Uterus (tissue), 4 donors: Measurements from ENCODE around the gene DGKI. TPM values are rescaled to one million over a fixed set of nuclear protein-coding genes. Genes with fewer than 3 reads are reported as not detected.

ENCODE experiments used
- DNase-seq, 2 donors: peaks; one replicate each; pipeline ENCODE4 v3.0.0-alpha.2; 2019 to 2020
- H3K27ac ChIP-seq, 2 donors: fragments of 200-600 bp; sonication (generic); 1 replicate in 1 of 2; 2 replicates in 1 of 2; pipeline ENCODE4 v1.5.1; 2016 to 2018
- H3K27me3 ChIP-seq, 2 donors: fragments of 200-600 bp; sonication (generic); one replicate each; pipeline ENCODE4 v1.5.1; 2018 to 2019; ENCODE audit warnings: control low read depth in 1 of 2
- H3K36me3 ChIP-seq, 2 donors: fragments of 200-600 bp; sonication (generic); one replicate each; pipeline ENCODE4 v1.5.1; 2019; ENCODE audit warnings: control low read depth in 1 of 2
- H3K4me1 ChIP-seq, 2 donors: fragments of 200-600 bp; sonication (generic); one replicate each; pipeline ENCODE4 v1.5.1; 2018 to 2019; ENCODE audit warnings: control low read depth in 1 of 2
- H3K4me3 ChIP-seq, 2 donors: fragments of 200-600 bp; sonication (generic); 1 replicate in 1 of 2; 2 replicates in 1 of 2; pipeline ENCODE4 v1.5.1; 2018 to 2019; ENCODE audit warnings: mild to moderate bottlenecking in 1 of 2
- H3K9me3 ChIP-seq, 2 donors: fragments of 200-600 bp; sonication (generic); one replicate each; pipeline ENCODE4 v1.5.1; 2019; ENCODE audit warnings: control low read depth in 1 of 2
- CTCF ChIP-seq, 4 experiments: fragments of 200-600 bp in 2 of 4; fragments of 450-650 bp in 2 of 4; sonication (generic) in 2 of 4; IDR thresholded peaks; one replicate each; pipeline ENCODE4 v1.5.1; 2016 to 2019; ENCODE audit warnings: antibody characterized with exemption in 4 of 4, mild to moderate bottlenecking in 2 of 4, moderate library complexity in 1 of 4
- POLR2A ChIP-seq, 2 donors: fragments of 450-650 bp; IDR thresholded peaks; one replicate each; pipeline ENCODE4 v1.6.1; 2016; ENCODE audit warnings: antibody characterized with exemption in 2 of 2, mild to moderate bottlenecking in 1 of 2, moderate library complexity in 1 of 2
- intact Hi-C: fragments of 100-400 bp; cut with DNase I; formaldehyde crosslinking; loops from one replicate; pipeline ENCODE4 v1.15.1; 2023; ENCODE audit warnings: low total_unique reads
- total RNA-seq, 4 donors: library from RNA; depleted of rRNA in 3 of 4; stranded (reverse); fragments of >200 nt in 3 of 4; gene quantifications; one replicate each; pipeline versions ENCODE4 v1.1.0 to v1.2.4, GENCODE V29; 2014 to 2023
- donor health status: DM: yes; HTN: yes; CAD: no.

Gene DGKI
- total RNA-seq, 4 donors from 2014 or later, result 1.0 to 8.5 (median 4.1) TPM

DNA sequence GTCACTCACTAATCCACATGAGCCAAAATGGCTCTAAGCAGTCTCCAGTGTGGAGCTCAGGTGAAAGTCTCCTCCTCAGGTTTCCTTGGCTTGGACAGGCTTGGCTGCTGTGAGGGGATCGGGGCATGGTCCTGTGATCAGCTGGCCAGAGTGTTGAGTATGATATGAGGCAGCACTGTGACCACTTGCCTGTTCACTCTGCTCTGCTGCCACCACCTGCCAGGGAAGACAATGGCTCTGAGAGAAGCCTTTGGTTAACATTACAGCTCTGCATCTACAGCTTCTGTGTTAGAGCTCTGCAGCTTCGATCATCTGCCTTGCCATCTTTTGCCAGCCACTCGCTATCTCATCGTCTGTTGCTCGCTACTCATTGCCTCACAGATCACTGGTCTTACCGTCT is 483.1 kb downstream of the DGKI start:
- DNase-seq, result no peak
- Histone ChIP-seq H3K27ac (no peak overlapping the region), H3K27me3 (no peaks in the 10 kb centered on the region), H3K9me3 (no peaks in the 10 kb centered on the region), H3K4me3 (no peak overlapping the region), H3K36me3 (no peaks in the 10 kb centered on the region), H3K4me1 (no peaks in the 10 kb centered on the region)
- TF ChIP-seq CTCF (IDR thresholded peaks at IDR 0.05) (no peak), POLR2A (IDR thresholded peaks at IDR 0.05) (no peak)
- intact Hi-C loops, result no loop called here

GRCh38 chr7:137360087-137360679 is 486.6 kb downstream of the DGKI start:
- TF ChIP-seq CTCF (IDR thresholded peaks at IDR 0.05) (no peak), POLR2A (IDR thresholded peaks at IDR 0.05) (no peak)
- no peaks in the 10 kb centered on the region for H3K27me3 ChIP-seq
- H3K9me3 ChIP-seq, result no peaks in the 10 kb centered on the region
- no peak overlapping the region for H3K27ac ChIP-seq
- intact Hi-C loops, result no loop called here
- no peaks in the 10 kb centered on the region for H3K36me3 ChIP-seq
- H3K4me1 ChIP-seq, result no peaks in the 10 kb centered on the region
- no peak for DNase-seq
- no peak overlapping the region for H3K4me3 ChIP-seq

GRCh38 chr7:137354961-137355360 is 491.8 kb downstream of the DGKI start:
- TF ChIP-seq POLR2A (IDR thresholded peaks at IDR 0.05), result no peak
- no peak for TF ChIP-seq CTCF (IDR thresholded peaks at IDR 0.05)
- intact Hi-C loops, result no loop called here

DNA sequence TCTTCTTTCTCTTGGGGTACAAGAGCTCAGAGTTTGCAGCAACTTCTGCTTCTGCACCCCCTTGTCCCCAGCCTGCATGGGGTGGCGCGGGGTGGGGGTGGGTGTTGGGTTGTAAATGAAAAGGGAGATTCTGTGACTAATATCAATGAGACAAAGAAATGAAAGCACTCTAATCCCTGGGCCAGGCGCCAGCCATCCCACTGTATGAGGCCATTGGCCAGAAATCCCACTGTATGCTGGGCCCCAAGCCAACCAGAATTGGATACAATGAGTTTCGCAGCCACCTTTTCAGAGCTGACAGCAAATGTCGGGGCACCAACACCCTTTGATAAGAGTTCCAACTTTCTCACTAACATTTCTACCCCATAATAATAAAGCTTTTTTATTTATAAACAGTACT is 492.4 kb downstream of the DGKI start:
- no peak for DNase-seq
- H3K9me3 ChIP-seq, result no peaks in the 10 kb centered on the region
- no peaks in the 10 kb centered on the region for H3K27me3 ChIP-seq
- TF ChIP-seq CTCF (IDR thresholded peaks at IDR 0.05) (no peak), POLR2A (IDR thresholded peaks at IDR 0.05) (no peak)
- no peaks in the 10 kb centered on the region for H3K4me1 ChIP-seq
- H3K4me3 ChIP-seq, result no peak overlapping the region
- intact Hi-C loops, result no loop called here
- no peak overlapping the region for H3K27ac ChIP-seq
- no peaks in the 10 kb centered on the region for H3K36me3 ChIP-seq

More at GRCh38 chr7:137354961-137355360, 491.8 kb downstream of the DGKI start:
- Histone ChIP-seq H3K27me3 (no peaks in the 10 kb centered on the region), H3K36me3 (no peaks in the 10 kb centered on the region), H3K9me3 (no peaks in the 10 kb centered on the region), H3K27ac (no peak overlapping the region), H3K4me3 (no peak overlapping the region), H3K4me1 (no peaks in the 10 kb centered on the region)
- no peak for DNase-seq

DNA sequence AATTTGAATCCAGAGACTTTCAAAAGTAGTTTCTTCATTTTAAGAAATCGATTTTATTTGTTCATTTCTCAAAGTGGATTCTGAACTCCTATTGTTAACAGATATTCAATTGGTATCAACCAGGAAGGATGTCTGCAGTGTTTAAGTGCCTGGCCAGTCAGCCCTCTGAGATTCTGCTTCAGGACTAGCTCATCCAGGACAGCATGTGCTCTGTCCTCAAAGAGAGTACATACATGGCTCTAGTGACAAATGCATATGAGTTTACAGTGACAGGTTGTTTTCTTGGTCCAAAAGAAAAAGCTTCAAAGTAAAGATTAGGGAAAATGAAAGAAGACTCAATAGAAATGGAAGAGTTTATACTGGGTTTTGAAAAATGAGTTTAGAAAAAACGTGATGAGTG is 494.8 kb downstream of the DGKI start:
- no peak for DNase-seq
- Histone ChIP-seq H3K4me1 (no peaks in the 10 kb centered on the region), H3K4me3 (no peak overlapping the region), H3K9me3 (no peaks in the 10 kb centered on the region), H3K27ac (no peak overlapping the region), H3K27me3 (no peaks in the 10 kb centered on the region), H3K36me3 (no peaks in the 10 kb centered on the region)
- TF ChIP-seq POLR2A (IDR thresholded peaks at IDR 0.05) (no peak), CTCF (IDR thresholded peaks at IDR 0.05) (no peak)
- intact Hi-C loops, result no loop called here
